PFSK-1 (cell line): ENCODE results near the gene GAREM2.

ENCODE experiments used
- POLR2AphosphoS5 ChIP-seq: IDR thresholded peaks from 2 replicates; pipeline ENCODE4 v1.6.1; 2012; ENCODE audit warnings: low read depth, mild to moderate bottlenecking, control low read depth, low read length, moderate library complexity
- TAF1 ChIP-seq: IDR thresholded peaks from 2 replicates; pipeline ENCODE4 v1.6.1; 2012; ENCODE audit warnings: low read length, control low read depth, borderline replicate concordance; ENCODE audit not compliant: insufficient read depth
- TF ChIP-seq, protein P1 (sequence below), 2 experiments: IDR thresholded peaks; 2 replicates each; pipeline versions ENCODE4 v1.6.1 to v1.8.0; 2011 to 2012; ENCODE audit warnings: low read depth in 2 of 2, low read length in 2 of 2, control low read depth in 1 of 2, inconsistent platforms in 1 of 2, mild to moderate bottlenecking in 1 of 2, moderate library complexity in 1 of 2; ENCODE audit not compliant: insufficient read depth in 1 of 2

DNA sequence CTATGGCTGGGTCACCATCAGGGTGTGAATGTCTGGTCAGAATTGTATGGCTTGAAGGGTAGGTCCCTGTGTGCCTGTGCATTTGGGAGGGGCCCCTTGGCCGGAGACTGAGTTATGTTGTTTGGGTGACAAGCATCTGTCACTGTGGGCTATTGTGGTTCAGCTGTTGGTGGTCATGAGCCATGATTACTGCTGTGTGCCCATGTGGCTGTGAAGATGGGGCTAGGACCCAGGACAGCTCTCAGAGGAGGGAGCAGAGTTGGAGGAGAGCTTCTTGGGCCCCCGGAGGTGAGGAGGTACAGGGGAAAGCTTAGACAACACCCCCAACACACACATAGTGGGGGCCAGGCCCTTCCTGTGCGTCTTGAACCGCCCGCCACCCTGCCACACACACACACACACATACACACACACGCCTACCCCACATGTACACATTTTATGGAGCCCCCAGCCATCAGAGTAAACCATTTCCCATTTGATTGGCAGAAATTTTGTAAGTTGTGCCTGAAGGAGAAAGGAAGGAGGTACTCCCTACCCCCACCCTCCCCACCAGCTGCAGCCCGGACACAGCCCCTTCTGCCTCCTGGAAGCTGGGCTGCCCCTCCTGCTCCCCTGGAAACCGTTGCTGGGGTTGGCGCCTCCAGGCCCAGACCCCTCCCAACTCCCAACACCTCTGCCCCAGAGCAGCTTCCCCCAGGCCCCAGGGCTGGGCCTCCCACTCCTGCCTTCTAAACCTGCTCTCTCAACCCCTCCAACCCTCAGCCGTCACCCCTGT is 2.0 kb downstream of the GAREM2 start:
- no peak for TF ChIP-seq POLR2AphosphoS5
- TF ChIP-seq TAF1: no peak
- TF ChIP-seq, protein P1, sequence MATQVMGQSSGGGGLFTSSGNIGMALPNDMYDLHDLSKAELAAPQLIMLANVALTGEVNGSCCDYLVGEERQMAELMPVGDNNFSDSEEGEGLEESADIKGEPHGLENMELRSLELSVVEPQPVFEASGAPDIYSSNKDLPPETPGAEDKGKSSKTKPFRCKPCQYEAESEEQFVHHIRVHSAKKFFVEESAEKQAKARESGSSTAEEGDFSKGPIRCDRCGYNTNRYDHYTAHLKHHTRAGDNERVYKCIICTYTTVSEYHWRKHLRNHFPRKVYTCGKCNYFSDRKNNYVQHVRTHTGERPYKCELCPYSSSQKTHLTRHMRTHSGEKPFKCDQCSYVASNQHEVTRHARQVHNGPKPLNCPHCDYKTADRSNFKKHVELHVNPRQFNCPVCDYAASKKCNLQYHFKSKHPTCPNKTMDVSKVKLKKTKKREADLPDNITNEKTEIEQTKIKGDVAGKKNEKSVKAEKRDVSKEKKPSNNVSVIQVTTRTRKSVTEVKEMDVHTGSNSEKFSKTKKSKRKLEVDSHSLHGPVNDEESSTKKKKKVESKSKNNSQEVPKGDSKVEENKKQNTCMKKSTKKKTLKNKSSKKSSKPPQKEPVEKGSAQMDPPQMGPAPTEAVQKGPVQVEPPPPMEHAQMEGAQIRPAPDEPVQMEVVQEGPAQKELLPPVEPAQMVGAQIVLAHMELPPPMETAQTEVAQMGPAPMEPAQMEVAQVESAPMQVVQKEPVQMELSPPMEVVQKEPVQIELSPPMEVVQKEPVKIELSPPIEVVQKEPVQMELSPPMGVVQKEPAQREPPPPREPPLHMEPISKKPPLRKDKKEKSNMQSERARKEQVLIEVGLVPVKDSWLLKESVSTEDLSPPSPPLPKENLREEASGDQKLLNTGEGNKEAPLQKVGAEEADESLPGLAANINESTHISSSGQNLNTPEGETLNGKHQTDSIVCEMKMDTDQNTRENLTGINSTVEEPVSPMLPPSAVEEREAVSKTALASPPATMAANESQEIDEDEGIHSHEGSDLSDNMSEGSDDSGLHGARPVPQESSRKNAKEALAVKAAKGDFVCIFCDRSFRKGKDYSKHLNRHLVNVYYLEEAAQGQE (IDR thresholded peaks at IDR 0.05; ENCODE audit: insufficient read depth in 1 of 2, low read depth in 2 of 2, low read length in 2 of 2): peak in 1 of 2 experiments; percentile 66; a peak in 1 of 4 replicates
